Stomach (tissue), 4 donors: ENCODE results near the gene R3HDM1.

Experiments used
- EP300 ChIP-seq: sonication (generic); formaldehyde crosslinking; IDR thresholded peaks from one replicate; pipeline ENCODE4 v1.6.1; 2017; ENCODE audit warnings: antibody characterized with exemption
- POLR2A ChIP-seq, 4 donors: fragments of 450-650 bp; IDR thresholded peaks; one replicate each; pipeline ENCODE4 v1.6.1; 2016; ENCODE audit warnings: antibody characterized with exemption in 4 of 4, control low read depth in 2 of 4, mild to moderate bottlenecking in 1 of 4, moderate library complexity in 1 of 4
- POLR2AphosphoS5 ChIP-seq, 3 donors: sonication (generic); formaldehyde crosslinking; IDR thresholded peaks; one replicate each; pipeline ENCODE4 v1.6.1; 2016; ENCODE audit warnings: antibody characterized with exemption in 3 of 3
- TF ChIP-seq, protein P1 (sequence below), 7 experiments: fragments of 450-650 bp in 4 of 7; fragments of 200-600 bp in 3 of 7; sonication (generic) in 3 of 7; IDR thresholded peaks; one replicate each; pipeline ENCODE4 v1.5.1; 2016 to 2019; ENCODE audit warnings: antibody characterized with exemption in 7 of 7, control low read depth in 2 of 7, mild to moderate bottlenecking in 1 of 7

DNA sequence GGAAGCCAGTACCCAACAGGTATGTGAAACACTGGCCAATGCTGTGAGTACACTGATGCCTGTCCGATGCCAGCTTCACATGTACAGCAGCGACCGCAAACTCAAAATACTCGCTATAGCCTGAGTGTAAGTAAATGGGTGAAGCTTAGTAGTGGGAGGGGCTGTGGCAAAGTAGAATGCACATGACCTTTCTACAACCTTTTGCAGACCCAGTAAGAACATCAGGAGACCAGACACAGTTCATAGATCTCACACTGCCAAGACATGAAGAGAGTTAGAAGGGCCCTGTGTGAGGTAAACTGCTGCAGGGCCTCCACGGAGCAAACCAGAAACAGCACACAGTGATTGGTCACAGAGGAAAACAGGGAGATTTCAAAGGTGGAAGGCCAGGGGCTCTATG lies 201.3 kb downstream of the R3HDM1 start:
- TF ChIP-seq POLR2A (IDR thresholded peaks at IDR 0.05) = no peak
- TF ChIP-seq, protein P1, sequence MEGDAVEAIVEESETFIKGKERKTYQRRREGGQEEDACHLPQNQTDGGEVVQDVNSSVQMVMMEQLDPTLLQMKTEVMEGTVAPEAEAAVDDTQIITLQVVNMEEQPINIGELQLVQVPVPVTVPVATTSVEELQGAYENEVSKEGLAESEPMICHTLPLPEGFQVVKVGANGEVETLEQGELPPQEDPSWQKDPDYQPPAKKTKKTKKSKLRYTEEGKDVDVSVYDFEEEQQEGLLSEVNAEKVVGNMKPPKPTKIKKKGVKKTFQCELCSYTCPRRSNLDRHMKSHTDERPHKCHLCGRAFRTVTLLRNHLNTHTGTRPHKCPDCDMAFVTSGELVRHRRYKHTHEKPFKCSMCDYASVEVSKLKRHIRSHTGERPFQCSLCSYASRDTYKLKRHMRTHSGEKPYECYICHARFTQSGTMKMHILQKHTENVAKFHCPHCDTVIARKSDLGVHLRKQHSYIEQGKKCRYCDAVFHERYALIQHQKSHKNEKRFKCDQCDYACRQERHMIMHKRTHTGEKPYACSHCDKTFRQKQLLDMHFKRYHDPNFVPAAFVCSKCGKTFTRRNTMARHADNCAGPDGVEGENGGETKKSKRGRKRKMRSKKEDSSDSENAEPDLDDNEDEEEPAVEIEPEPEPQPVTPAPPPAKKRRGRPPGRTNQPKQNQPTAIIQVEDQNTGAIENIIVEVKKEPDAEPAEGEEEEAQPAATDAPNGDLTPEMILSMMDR (IDR thresholded peaks at IDR 0.05) = no peak
- TF ChIP-seq EP300 = no peak
- no peak for TF ChIP-seq POLR2AphosphoS5 (IDR thresholded peaks at IDR 0.05)
